NOMO-1 treated with DMSO at 0.1 percent for 48 hours (cell line): ENCODE results near the gene SOX6.
"Not testable (repeated sequence)": the region's sequence is repeated elsewhere in the genome, so short reads cannot be mapped to it uniquely, and the experiment has no call there.

ENCODE experiments used
- DNase-seq: peaks from one replicate; lab custom pipeline; 2025; ENCODE audit not compliant: unreplicated experiment; lab: John Stamatoyannopoulos, UW

Gene SOX6

DNA sequence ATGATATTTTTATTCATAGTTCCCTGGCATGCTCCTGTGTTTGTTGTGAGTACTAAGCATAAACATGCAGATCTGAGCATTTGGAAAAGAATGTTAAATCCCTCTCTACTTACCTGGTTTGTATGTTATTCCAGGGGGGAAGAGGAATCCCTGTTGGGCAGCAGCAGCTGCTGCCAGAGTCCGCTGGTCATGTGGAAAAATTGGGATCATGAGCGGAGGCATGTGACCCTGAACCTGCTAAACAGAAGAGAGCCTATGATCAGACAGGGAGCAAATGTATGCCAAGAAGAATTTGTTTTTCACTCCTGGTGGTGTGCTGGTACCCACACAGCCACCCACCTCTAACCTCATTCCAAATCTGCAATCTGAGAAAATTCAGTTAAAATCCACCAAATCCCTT, 244.7 kb downstream of the SOX6 start:
- DNase-seq: no peak

DNA sequence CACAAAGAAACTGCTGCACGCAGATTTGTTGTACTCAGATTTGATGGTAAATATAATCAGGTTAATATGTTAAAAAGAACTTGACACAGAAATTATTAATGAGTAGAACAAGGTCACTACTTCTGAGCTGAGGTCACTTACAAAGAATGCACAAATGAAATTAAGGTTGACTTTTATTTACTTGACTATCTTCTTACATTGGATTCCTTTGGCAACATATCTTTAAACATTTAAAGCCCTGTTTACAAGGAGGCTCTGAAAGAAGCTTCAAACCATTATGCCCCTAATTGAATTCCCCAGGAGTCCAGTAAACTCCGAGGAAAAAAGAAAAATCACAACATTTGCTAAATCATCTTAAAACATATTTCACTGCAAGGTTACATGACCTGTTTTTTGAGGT, 245.5 kb downstream of the SOX6 start:
- DNase-seq: no peak

DNA sequence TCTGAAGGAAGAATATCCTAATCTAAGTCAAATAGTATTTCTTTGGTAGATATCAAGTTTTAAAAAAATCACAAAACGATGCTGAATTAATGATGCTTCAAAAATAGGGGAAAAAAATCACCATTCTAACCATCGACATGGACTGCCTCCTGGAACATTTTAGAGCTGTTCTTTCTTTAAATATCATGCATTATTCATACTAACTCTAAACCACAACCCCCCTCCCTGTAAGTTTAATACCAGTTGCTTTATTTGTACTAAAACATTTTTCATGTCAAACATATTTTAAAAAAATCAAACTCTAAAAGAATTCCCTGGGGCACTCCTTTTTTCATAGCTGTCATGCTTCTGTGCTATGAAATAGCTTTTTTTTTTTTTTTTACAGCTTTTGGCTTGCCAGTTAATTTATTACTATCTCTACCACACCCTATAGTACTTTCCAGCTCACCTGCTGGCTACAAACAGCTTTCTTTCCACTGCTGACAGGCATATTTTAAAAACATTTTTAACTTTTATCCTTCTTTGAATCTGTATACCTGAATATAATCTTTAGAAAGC, 256.9 kb downstream of the SOX6 start:
- no peak for DNase-seq

DNA sequence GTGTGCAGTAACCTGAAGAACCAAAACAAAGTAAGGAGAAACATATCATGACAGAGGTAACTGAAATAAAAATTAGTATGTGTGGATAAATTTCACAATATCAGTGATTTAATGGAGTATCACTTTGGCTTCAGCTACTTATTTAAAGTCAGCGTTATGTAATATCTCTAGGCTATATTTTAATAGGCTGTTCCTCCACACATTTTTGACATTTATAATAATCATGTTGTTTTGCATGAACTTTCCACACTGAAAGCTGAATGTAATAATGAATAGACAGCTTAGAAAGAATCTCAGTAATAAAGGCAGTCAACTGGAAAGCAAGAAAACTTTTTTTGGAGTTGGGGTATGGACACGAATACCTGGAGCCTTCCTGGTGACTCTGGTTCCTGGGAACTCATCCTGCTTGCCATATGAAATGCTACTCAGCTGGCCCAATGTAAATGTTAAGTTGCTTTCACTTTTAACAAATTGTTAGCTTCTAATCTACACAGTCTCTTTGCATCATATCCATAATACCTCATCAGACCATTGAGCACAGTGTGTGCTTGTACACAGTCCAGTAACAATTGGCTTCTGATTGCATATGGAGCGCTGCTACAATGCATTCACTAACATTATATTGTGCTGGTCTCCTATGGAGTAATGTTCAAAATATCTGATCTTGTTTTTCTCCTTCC, 257.7 kb downstream of the SOX6 start:
- no peak for DNase-seq

DNA sequence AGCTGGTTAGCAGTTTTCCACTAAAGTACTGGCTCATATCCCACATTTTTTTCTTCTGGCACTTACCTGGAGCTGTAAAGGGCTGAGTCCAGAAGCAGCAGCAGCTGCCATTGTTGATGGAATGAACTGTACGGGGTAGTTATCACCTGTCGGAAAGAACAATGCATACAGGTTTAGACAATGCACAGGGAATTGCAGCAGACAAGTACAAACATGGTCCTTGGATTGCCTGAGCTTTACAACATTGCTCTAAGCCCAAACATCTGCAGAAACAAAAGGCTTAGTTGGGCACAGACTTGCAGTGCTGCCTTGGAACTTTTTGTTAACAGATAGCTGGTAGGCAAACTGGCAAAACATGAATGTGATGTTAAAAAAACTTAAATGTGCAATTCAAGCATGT, 258.8 kb downstream of the SOX6 start:
- no peak for DNase-seq

DNA sequence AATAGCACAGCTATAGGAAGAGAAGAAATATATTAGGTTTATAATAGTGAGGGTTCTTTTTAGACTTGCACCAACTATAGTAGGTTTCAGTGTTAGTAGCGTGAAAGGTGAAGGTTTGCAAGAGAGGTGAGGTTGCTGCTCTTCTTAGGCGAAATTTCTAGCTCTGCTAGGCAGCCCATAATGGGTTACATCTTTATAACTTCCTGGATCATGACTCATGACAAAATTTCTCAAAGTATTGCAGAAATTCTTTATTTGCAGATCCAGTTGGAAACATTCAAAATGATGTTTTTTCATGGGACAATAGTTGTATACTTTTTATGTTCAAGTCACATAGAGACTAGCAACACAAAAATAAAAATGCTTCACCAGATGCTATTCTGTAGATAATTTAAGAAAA, 260.0 kb downstream of the SOX6 start:
- no peak for DNase-seq

DNA sequence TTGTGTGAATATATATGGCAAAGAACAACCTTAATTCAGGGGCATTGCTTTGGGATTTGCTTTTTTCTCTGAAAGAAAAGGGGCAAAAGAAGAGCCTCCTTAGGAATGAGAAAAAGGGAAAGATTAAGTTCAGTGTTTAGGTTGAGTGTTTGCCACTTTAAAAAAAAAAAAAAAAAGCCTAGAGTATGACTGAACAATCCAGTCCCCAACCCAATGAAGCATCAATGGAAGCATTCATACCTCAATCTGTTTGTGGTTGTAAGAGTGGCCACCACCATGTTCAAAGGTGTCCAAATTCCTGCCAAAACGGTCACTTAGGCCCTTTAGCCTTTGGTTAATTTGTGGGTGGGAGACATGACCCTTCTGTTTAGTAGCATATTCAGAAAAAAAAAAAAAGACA, 260.6 kb downstream of the SOX6 start:
- no peak for DNase-seq

DNA sequence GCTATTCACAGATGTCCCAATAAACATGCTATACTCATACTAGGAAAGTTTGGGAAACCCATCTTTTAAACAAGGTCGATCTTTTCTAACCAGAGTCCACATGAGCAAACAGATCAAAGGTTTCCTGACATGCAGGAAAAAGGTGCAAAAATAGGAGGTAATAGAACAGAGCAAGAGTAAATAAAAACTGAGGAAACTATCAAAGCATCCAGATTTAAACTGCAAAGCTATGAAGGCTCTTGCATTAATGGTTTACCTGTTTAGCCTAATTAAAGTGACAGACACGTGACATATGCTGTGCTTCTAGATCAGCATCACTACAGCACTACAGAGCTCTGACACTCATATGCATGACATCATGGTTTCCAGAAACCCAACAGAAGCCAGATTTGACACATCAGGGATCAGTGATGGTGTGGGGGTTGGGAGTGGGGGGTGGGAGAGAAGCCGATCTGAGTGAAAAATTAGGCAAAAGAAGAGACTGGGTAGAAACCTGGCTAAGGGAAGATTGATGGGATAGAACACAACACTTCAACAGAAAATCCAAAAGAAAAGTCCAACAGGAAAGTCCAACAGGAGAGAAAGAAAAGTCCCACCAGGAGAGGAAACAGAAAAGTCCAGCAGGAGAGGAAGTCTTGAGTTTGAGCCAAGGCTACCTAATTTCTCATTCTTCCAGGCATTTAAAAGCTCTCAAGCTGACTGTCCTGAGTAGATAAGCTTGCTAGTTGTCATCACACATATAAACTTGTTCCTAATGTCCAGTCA, 262.3 kb downstream of the SOX6 start:
- no peak for DNase-seq

DNA sequence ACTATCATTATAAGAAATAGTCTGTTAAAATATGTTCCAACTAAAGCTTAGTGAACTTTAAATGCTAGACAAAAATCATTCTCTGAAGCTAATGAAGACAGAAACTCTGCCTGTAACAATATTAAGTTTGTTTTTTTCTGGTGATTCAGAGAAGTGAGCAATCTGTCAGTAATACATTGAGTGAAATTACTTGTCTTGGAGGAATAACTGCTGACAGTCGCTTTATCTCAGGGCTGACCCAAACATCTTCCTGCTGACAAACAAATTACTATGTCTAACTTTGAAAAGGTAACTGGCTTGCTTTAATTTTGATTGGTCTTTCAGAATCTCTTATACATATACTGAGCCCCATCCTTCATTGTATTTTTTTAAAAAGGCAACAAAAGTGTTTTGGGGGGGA, 264.5 kb downstream of the SOX6 start:
- no peak for DNase-seq

DNA sequence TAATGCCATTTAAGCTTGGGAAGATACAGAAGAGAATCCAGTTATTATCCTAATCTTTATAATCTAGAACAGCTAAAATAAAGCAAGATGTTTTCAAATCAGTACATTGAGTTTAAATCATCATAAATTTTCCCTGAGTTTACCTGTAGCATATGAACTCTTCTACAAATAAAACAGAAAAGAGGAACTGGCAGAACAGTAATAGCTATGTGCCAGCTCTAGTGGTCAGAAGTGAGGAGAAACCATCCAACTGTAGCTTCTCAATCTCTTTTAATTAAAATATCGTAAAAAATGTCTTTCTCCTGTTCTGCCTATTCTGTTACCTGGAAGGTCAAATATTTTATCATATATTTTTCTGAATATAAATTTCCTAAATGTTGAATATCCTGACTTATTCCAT, 266.9 kb downstream of the SOX6 start:
- no peak for DNase-seq

DNA sequence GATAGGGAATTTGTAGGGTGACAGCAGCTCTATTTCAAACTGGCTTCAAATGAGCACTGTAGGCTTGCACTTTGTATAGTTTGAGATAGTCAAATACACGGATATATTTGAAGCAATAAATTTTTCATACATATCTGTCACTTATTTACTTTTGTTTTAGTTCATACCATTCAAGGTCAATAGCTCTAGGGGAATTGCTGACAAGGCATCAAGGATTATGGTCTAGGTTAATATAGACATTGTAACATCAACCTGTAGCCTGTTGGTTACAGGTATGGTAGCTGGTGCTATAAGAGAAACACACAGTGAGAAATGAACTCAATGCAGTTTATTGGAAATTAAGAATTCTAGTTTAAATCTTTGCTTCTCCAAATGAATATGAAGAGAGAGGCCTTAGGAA, 267.6 kb downstream of the SOX6 start:
- no peak for DNase-seq

DNA sequence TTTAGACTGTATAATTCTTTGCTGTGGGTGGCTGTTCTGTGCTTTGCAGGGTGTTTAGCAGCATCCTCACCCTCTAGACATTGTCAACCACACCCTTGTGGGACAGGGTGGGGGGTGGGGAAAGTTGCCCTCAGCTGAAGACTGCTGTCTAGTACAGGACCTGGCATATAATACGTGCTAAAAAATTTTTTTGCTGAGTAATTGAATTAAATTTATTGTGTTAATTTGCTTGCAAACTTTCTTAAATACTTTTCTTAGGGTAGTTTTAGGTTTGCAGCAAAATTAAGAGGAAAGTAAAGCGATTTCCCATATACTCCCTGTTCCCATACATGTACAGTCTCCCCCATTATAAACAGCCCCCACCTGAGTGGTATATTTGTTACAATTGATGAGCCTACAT, 268.5 kb downstream of the SOX6 start:
- DNase-seq: no peak

DNA sequence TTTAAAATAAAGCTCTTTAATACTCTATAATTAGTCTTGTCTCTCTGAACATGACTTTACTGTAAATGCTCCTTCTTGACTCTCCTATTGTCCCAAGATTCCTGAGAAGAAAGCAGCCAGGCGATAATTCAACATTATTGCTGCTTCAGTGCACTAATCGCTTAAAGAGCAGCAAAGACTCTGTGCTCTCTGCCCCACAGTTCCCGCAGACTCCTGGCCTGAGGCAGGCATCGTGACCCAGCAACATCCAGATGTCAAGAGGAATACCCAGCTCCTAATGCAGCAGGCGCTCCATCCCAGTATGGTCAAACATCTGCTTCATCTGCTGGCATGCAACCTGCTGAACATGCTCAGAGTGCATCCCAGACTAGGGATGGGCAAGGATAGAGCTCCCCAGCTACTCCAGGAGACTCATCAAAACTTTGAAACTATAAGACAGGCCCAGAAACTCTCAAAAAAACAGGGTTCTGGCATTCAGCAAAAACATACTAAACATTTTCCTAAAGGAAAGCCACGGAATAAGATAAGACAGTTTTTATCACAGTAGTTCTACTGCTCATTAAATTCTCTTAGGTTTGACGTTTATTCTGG, 270.0 kb downstream of the SOX6 start:
- DNase-seq: no peak

DNA sequence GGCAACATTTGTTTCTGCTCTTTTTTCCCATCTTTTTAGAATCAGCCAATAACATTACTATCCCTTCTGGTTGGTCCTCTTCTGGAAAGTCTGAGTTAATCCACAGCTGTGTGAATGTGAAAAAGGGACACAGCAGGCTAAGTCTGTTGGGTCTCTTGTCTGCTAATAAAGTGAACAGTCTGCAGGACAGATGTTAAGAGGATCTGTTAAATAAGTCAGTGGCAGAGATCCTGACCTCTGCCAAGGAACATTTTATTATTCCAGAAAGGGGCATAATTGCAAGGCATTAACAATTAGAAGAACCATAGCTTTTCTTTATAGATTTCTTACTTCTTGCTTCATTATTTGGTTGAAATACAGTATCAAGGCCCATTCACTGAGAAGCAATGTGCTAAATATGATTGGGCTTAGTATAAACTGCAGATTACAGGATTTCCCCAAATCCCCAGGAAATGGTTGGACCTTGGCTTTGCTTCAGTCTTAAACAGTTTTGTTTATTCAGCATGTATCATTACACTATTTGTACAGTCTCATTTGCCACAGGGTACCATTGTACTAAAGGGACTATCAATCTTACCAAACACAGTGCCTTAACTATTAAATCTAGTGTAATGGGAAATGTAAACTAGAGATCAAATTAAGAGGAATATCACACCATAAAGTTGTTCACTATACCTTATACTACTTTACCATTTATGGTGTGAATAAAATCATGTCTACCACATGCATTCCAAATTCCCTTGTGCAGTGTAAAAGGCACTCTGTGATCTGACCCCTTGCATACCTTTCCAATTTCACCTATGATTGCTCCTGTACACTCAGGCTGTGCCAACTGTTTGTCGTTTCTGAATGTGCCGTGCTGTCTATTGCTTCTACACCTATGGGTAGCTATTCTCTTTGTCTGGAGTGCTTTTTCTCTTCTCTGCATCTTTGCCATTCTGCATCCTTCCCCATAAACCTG, 274.0 kb downstream of the SOX6 start:
- DNase-seq: no peak

DNA sequence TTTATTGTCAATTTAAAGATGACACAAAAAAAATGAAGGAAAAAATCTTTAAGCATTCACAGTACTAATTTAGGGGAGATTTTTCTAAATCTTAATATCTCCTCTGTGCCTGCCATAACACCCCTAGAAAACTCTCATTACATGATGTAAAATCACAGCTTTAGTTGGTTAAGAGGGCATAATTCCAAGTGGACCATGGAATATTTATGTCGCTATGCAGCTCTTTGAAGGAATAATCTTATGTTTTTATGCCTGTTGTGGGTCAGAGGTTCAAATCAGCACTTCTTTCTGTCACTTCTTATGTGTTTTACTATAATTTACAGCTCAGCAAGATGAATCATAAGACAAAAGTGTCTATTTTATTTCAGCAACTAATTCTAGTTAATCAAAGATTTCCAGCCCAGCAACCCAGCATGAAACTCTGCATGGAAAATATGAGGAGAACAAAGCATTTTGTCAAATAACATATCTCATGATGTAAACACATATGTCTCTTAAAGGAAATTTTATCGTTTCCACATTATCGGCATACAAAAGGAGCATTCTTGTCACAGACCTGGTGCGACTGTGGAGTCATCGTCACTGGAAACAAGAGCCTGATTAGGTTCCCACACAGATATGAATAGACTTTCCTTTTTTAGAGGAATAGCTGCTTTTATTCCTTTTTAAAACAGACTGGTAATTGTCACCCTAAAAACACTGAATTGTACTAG, 274.8 kb downstream of the SOX6 start:
- DNase-seq: no peak

DNA sequence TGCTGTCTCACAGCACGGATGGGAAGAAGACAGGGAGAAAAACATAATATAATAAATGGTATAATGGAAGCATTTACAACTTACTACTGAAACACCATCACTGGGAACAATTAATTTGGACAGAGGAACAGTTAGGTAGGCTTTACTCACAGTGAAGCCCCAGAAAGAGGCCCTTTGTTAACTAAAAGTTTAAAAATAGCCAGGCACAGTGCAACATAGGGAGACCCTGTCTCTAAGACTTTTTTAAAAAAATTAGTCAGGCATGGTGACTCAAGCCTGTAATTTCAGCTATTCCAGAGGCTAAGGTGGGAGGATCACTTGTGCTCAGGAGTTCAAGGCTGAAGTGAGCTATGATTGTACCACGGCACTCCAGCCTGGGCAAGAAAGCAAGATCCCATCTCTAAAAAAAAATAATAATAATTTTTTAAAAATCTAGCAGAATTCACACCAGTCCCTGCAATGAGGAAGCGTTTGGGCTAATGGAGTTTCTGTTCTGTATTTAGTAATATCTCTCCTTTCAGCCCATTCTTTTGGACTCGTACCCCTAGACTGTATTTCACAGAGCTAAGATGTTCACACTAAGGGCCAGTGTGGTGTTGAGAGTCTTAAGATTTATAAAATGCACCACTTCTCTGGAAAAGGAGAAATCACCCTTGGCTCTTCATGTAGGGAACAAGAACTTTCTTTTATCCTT, 275.5 kb downstream of the SOX6 start:
- peak; percentile 4 for DNase-seq

DNA sequence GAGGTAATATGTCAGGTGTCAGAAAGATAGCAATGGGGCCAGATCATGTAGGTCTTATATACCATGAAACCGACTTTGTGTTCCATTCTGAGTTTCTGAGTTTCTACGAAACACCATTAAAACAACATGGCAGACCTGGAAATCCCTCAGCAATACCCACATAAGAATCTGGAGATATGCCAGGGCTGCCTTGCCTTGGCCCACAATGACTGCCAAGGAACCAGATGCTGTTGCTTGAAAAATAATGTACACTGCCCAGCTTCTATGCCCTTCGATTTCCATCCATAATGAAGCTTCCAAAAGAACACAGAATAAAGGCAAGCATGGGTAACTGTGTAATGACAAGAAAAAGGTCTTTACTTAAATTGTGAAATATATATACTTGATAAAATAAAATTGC, 277.4 kb downstream of the SOX6 start:
- DNase-seq: no peak

DNA sequence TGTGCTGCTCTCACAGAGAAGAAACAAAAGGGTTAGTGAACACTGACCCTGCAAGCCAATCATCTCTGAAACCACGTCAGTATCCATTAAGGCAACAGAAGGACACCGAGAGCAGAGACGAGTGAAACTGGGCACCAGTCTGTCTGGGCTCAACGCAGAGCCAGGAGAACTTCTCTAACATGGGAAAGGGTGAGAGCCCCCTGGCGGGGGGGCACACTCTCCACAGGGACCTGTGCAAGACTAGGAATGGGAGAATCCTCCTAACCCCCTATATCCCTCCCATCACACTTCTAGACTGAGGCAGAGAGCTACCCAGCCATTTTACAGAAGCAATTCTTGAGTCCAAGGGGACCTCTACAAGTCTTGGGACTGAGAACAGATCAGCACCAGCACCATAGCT, 285.8 kb downstream of the SOX6 start:
- DNase-seq: no peak

DNA sequence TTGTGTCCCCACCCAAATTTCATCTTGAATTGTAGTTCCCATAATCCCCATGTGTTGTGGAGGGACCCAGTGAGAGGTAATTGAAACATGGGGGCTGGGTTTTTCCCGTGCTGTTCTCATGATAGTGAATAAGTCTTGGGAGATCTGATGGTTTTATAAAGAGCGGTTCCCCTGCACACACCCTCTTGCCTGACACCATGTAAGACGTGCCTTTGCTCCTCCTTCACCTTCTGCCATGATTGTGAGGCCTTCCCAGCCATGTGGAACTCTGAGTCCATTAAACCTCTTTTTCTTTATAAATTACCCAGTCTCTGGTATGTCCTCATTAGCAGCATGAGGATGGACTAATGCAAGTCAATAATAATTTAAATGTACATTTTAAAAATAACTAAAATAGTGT, 289.1 kb downstream of the SOX6 start:
- not testable (repeated sequence) for DNase-seq

DNA sequence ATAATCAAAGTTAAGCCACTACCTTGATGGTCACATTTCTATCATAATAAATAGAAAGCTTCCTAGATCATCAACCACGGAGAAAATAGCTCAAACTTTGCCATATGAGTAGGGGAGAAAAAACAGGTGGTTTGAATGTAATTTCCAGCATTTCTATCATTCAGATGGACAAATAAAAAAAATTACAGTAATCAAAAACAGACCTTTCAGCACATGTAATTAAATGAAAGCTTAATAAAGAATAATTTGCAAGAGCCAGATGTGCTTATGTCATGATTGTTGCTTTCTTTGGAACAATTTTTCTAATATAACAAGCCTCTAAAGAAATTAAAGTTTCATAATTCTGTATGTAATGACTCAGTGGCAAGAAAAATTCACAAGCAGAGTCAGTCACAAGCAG, 297.0 kb downstream of the SOX6 start:
- DNase-seq: no peak
